Karpas-422 (cell line): ENCODE data around the gene FRMPD1. TPM values are rescaled to one million over a fixed set of nuclear protein-coding genes. Genes with fewer than 3 reads are reported as not detected.

ENCODE experiments used
- DNase-seq: peaks from one replicate; pipeline ENCODE4 v3.0.0-alpha.2; 2015
- H2AFZ ChIP-seq: fragments of 200-600 bp; sonication (generic); 2 replicates; pipeline ENCODE4 v1.6.1; 2014; ENCODE audit warnings: antibody characterized with exemption, low read length, mixed read lengths
- H3K27ac ChIP-seq: fragments of 200-600 bp; sonication (generic); 2 replicates; pipeline ENCODE4 v1.5.1; 2014; ENCODE audit warnings: mild to moderate bottlenecking, low read length, moderate library complexity
- H3K27me3 ChIP-seq: fragments of 200-600 bp; sonication (generic); 2 replicates; pipeline ENCODE4 v1.6.1; 2014; ENCODE audit warnings: low read length, mixed read lengths
- H3K36me3 ChIP-seq: fragments of 200-600 bp; sonication (generic); 2 replicates; pipeline ENCODE4 v1.6.1; 2014; ENCODE audit warnings: low read length, mixed read lengths; ENCODE audit not compliant: insufficient read depth
- H3K4me1 ChIP-seq: fragments of 200-600 bp; sonication (generic); 2 replicates; pipeline ENCODE4 v1.6.1; 2014; ENCODE audit warnings: mild to moderate bottlenecking, low read length, mixed read lengths
- H3K4me2 ChIP-seq: fragments of 200-600 bp; sonication (generic); 2 replicates; pipeline ENCODE4 v1.6.1; 2014; ENCODE audit warnings: low read length, low read depth, mild to moderate bottlenecking; ENCODE audit not compliant: poor library complexity, severe bottlenecking
- H3K4me3 ChIP-seq: fragments of 200-600 bp; sonication (generic); 2 replicates; pipeline ENCODE4 v1.5.1; 2014; ENCODE audit warnings: mild to moderate bottlenecking, antibody characterized with exemption, low read length, mixed read lengths
- H3K79me2 ChIP-seq: fragments of 200-600 bp; sonication (generic); 2 replicates; pipeline ENCODE4 v1.6.1; 2014; ENCODE audit warnings: mild to moderate bottlenecking, low read length, mixed read lengths
- H3K9ac ChIP-seq: fragments of 200-600 bp; sonication (generic); 2 replicates; pipeline ENCODE4 v1.6.0; 2014; ENCODE audit warnings: low read length
- H3K9me2 ChIP-seq: fragments of 200-600 bp; sonication (generic), shearing (Covaris generic); replicated peaks from 2 replicates; pipeline ENCODE4 v1.6.0; 2014; ENCODE audit warnings: mild to moderate bottlenecking, low read length, moderate library complexity; ENCODE audit not compliant: insufficient read depth
- H3K9me3 ChIP-seq: fragments of 300-700, 200-600 bp; sonication (generic); 2 replicates; pipeline ENCODE4 v1.6.1; 2014; ENCODE audit warnings: low read length, mixed read lengths
- H4K20me1 ChIP-seq: fragments of 200-600 bp; sonication (generic); 2 replicates; pipeline ENCODE4 v1.6.1; 2014; ENCODE audit warnings: mild to moderate bottlenecking, antibody characterized with exemption, low read length, low read depth; ENCODE audit not compliant: insufficient read depth
- total RNA-seq: library from RNA; depleted of rRNA; stranded (reverse); fragments of >200 nt; shearing (Covaris generic); gene quantifications from 2 replicates; pipeline ENCODE4 v1.2.3, GENCODE V29; 2014; ENCODE audit warnings: low replicate concordance

The FRMPD1 gene
- total RNA-seq, 1 experiment from 2014 or later = not detected

DNA sequence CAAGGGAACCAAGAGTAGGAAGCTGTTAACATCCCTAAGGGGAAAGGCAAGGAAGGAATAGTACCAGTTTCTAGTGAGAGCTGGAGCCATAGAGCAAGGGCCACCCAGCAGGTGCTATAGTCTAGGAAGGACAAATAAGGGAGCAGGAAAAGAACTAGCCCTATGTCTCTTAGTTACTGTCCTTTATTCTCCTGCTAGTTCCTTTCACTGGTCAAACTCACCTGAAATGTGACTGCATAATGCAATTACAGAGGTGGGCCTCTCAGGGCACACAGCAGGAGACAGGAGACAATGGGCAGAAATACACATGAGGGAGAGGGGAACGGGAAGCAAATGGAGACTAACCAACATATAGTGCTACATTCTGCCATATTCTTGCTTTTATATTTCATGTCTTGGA is 26.7 kb upstream of the FRMPD1 start:
- no peak overlapping the region for H2AFZ ChIP-seq
- no peaks in the 10 kb centered on the region for H3K27me3 ChIP-seq
- H3K36me3 ChIP-seq = no peaks in the 10 kb centered on the region
- H4K20me1 ChIP-seq = no peaks in the 10 kb centered on the region
- no peak for DNase-seq
- H3K27ac ChIP-seq = no peak overlapping the region
- H3K4me3 ChIP-seq = no peak overlapping the region
- no peaks in the 10 kb centered on the region for H3K79me2 ChIP-seq
- no peak overlapping the region for H3K9ac ChIP-seq
- H3K9me2 ChIP-seq = no peaks in the 10 kb centered on the region
- no peaks in the 10 kb centered on the region for H3K9me3 ChIP-seq
- peaks cover 4% of the 10 kb centered on the region for H3K4me1 ChIP-seq
- no peak overlapping the region for H3K4me2 ChIP-seq

DNA sequence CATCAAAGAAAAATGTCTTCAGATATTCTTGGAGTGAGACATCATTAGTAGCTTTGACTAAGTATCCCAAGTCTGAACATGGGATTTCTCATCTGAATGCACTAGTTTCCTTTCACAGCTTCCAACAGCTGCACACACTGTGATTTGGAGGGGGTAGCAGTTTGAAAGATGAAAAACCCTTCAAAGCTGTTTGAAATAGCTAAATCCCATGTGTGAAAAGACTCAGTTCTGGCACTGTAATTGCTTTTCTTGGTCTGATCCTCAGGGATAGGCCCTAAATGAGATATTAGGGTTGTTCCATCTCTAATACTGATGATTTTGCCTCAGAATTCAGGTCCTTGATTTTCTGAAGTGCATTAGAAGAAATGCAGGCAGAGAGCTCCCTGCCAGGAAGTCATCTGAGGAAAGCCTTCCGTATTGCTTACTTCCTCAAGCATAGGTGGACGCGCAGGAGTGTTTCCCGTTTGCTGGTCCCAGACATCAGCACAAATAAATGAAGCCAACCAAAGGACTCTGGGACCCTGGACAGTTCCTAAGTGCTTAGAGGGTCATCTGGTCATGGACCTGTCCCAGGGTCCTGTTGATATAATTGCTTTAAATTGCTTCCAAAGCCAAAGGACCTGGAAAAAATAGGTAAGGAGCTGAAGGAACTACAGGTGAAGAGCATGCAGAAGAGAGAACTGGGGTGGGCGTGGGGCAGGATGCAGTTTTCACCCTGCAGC is 25.6 kb upstream of the FRMPD1 start:
- Histone ChIP-seq H3K9me2 (no peaks in the 10 kb centered on the region), H3K4me1 (peaks cover 4% of the 10 kb centered on the region), H2AFZ (no peak overlapping the region), H3K79me2 (no peaks in the 10 kb centered on the region), H3K27me3 (no peaks in the 10 kb centered on the region), H3K4me2 (no peak overlapping the region), H4K20me1 (no peaks in the 10 kb centered on the region), H3K4me3 (no peak overlapping the region), H3K36me3 (no peaks in the 10 kb centered on the region), H3K9me3 (no peaks in the 10 kb centered on the region), H3K27ac (no peak overlapping the region), H3K9ac (no peak overlapping the region)
- DNase-seq = no peak

DNA sequence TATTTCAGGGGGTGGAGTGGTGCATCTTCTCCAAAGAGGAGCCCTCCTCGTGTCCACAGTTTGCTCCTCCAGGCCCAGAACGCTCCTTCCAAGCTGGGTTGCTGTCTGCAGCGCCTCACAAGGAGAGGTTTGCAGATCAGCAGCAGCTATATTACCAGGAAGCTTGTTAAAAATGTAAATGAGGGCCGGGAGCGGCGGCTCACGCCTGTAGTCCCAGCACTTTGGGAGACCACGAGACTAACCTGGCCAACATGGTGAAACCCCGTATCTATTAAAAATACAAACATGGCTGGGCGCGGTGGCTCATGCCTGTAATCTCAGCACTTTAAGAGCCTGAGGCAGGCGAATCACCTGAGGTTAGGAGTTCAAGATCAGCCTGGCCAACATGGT is 25.0 kb upstream of the FRMPD1 start:
- Histone ChIP-seq H3K4me3 (no peak overlapping the region), H3K4me2 (no peak overlapping the region), H4K20me1 (no peaks in the 10 kb centered on the region), H3K36me3 (no peaks in the 10 kb centered on the region), H3K79me2 (no peaks in the 10 kb centered on the region), H3K9me3 (no peaks in the 10 kb centered on the region), H3K9ac (no peak overlapping the region), H3K4me1 (peaks cover 4% of the 10 kb centered on the region), H3K9me2 (no peaks in the 10 kb centered on the region), H3K27me3 (no peaks in the 10 kb centered on the region), H3K27ac (no peak overlapping the region), H2AFZ (no peak overlapping the region)
- no peak for DNase-seq

DNA sequence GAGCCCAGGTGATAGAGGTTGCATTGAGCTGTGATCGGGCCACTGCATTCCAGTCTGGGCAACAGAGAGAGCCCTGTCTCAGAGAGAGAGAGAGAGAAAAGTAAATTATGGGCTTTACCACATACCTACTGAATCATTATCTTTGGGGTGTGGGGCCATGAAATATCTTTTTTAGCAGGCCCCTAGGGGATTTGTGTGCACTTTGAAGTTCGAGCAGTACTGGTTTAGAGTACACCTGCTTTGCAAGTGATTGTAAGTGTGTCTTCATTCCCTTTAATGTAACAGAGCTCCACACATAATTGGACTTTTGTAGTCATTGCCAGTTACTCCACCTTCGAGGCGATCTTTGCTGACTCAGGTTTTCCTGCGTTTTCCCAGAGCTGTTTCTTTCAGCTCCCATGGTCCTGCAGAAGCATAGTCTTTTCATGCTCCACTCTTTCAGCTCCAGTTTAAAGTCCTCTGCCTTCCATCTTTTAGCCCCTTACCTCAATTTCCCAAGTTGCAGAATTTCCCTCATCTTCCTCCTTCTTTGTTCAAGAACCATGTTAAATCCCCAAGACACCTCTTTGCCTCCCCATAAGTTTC is 24.0 kb upstream of the FRMPD1 start:
- H4K20me1 ChIP-seq = no peaks in the 10 kb centered on the region
- no peak overlapping the region for H3K9ac ChIP-seq
- no peak overlapping the region for H2AFZ ChIP-seq
- H3K4me1 ChIP-seq = peaks cover 4% of the 10 kb centered on the region
- H3K27ac ChIP-seq = no peak overlapping the region
- H3K36me3 ChIP-seq = no peaks in the 10 kb centered on the region
- no peaks in the 10 kb centered on the region for H3K27me3 ChIP-seq
- H3K4me2 ChIP-seq = no peak overlapping the region
- no peak overlapping the region for H3K4me3 ChIP-seq
- no peaks in the 10 kb centered on the region for H3K9me3 ChIP-seq
- no peaks in the 10 kb centered on the region for H3K79me2 ChIP-seq
- H3K9me2 ChIP-seq = no peaks in the 10 kb centered on the region
- no peak for DNase-seq

DNA sequence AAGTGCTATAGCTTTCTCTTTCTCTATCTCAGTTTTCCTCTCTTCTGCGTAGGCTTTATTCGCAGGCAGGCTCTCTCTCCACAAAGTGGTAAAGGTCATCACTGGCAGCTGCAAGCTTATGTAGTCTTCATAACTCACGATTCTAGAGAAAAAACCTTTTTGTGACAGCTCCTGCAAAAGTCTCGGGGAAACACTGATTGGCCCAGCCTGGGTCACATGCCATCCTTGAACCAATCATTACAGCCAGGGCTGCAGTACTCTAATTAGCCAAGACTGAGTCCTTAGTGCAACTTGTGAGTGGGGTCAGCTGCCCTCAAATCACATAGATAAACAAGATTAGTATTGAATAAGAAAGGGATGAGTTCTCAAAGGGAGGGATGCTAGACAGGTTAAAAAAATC is 18.3 kb upstream of the FRMPD1 start:
- Histone ChIP-seq H2AFZ (no peak overlapping the region), H3K36me3 (no peaks in the 10 kb centered on the region), H3K79me2 (no peaks in the 10 kb centered on the region)

DNA sequence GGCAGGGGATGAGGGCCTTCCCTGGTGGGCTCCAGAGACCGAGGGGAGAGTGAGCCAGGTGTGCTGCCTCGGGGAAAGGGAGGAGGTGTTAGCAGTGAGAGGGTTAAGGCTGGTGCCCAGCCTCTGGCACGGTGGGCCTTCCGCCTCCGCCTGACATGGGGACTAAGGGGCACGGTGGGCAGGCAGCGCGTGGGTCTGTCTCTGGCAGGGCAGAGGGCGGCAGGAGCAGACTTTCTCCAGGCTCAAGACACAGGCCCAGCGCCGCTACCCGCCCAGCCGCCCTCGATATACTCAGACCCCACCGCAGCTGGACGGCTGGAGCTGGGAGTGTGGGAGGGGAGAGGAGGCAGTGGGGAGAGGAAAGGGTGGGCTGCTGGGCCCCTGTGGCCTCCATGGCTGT is 14.9 kb upstream of the FRMPD1 start:
- Histone ChIP-seq H3K36me3 (no peaks in the 10 kb centered on the region), H3K4me3 (no peak overlapping the region), H3K9ac (no peak overlapping the region), H3K27ac (no peak overlapping the region), H3K4me1 (no peaks in the 10 kb centered on the region), H3K79me2 (no peaks in the 10 kb centered on the region), H4K20me1 (no peaks in the 10 kb centered on the region), H2AFZ (no peak overlapping the region), H3K4me2 (no peak overlapping the region), H3K27me3 (no peaks in the 10 kb centered on the region), H3K9me3 (no peaks in the 10 kb centered on the region), H3K9me2 (no peaks in the 10 kb centered on the region)
- DNase-seq = no peak

More for the DNA sequence above, 18.3 kb upstream of the FRMPD1 start:
- Histone ChIP-seq H3K27me3 (no peaks in the 10 kb centered on the region), H3K4me1 (no peaks in the 10 kb centered on the region), H3K4me3 (no peak overlapping the region), H3K9ac (no peak overlapping the region), H3K9me2 (no peaks in the 10 kb centered on the region), H4K20me1 (no peaks in the 10 kb centered on the region), H3K9me3 (no peaks in the 10 kb centered on the region), H3K27ac (no peak overlapping the region), H3K4me2 (no peak overlapping the region)
- no peak for DNase-seq

DNA sequence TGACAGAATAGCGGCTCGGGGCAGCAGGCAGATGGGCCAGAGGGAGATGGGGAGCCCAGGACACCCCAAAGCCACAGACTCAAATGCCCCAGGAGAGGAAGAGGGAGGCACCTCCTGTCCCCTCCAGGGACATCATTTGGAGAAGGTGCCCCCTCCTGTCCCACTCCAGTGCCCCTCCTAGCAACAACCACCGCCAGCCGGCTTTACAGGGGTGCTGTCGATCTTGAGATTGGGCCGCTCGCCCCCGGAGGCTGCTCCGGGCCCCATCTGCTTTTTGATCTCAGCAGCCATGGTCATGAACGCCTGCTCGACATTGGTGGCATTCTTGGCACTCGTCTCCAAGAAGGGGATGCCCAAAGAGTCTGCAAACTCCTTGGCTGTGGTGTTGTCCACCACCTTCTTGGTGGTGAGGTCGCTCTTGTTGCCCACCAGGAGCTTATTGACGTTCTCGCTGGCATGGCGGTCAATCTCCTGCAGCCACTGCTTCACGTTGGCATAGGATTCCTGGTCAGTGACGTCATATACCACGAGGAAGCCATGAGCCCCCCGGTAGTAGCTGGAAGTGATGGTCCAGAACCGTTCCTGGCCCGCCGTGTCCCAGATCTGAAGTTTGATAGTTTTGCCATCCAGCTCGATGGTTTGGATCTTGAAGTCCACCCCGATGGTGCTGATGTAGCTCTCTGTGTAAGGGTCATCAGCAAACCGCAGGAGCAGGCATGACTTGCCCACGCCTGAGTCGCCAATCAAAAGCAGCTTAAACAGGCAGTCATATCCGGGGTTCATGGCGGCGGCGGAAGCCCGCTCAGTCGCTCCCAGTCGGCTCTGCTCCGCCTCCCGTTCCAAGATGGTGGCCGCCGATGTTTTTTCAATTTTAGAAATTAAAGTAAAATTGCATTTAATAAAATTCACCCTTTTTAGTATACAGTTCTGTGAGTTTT is 14.0 kb upstream of the FRMPD1 start:
- Histone ChIP-seq H3K9me3 (no peaks in the 10 kb centered on the region), H3K9ac (no peak overlapping the region), H2AFZ (no peak overlapping the region), H3K79me2 (no peaks in the 10 kb centered on the region), H3K4me3 (no peak overlapping the region), H3K4me2 (no peak overlapping the region), H3K27ac (no peak overlapping the region), H3K9me2 (no peaks in the 10 kb centered on the region), H3K4me1 (no peaks in the 10 kb centered on the region), H4K20me1 (no peaks in the 10 kb centered on the region), H3K27me3 (no peaks in the 10 kb centered on the region), H3K36me3 (no peaks in the 10 kb centered on the region)
- no peak for DNase-seq

DNA sequence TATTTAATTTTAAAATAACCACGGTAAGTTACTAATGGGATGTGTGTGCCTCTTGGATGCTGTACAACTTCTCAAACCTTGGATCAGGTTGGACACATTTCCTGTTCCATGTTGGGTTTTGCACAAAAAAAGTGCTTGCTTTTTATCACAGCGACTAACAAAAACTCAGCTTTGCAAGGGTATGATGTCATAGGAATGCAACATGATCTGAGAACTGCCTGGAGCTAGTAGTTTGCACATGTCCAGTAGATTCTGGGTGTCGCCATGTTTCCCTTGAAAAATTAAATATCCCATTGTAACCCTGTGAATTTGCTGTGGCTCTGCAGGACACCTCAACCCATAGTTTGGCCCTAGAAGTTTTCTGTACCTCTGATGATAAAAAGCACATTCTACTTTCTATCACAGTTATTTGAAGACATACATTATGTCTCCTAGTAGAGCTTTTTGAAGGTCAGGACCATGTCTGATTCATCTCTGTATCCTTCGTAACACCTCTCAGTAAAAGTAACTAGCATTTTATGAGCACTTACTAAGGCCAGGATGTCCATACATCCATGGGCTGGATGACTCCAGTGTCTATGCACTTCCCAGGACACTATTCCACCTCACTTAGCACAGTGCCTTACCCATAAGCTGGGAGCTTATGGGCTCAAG is 11.5 kb upstream of the FRMPD1 start:
- Histone ChIP-seq H3K79me2 (no peaks in the 10 kb centered on the region), H3K27me3 (no peaks in the 10 kb centered on the region), H3K4me1 (no peaks in the 10 kb centered on the region), H3K36me3 (no peaks in the 10 kb centered on the region), H3K9ac (no peak overlapping the region), H3K4me2 (no peak overlapping the region), H3K4me3 (no peak overlapping the region), H4K20me1 (no peaks in the 10 kb centered on the region), H2AFZ (no peak overlapping the region), H3K9me3 (no peaks in the 10 kb centered on the region), H3K27ac (no peak overlapping the region), H3K9me2 (no peaks in the 10 kb centered on the region)
- no peak for DNase-seq
